Testis (tissue), 2 donors: ENCODE data around the gene CALHM6.

ENCODE experiments used
- CTCF ChIP-seq, 3 experiments: fragments of 450-650 bp in 2 of 3; fragments of 200-600 bp in 1 of 3; sonication (generic) in 1 of 3; IDR thresholded peaks; one replicate each; pipeline ENCODE4 v1.5.1; 2016 to 2019; ENCODE audit warnings: antibody characterized with exemption in 3 of 3, mild to moderate bottlenecking in 2 of 3, moderate library complexity in 1 of 3
- POLR2A ChIP-seq: fragments of 450-650 bp; IDR thresholded peaks from one replicate; pipeline ENCODE4 v1.6.1; 2017; ENCODE audit warnings: antibody characterized with exemption, mild to moderate bottlenecking, moderate library complexity

- no peak for TF ChIP-seq CTCF (IDR thresholded peaks at IDR 0.05)
- no peak for TF ChIP-seq POLR2A
Measured at GRCh38 chr6:116445102-116445501, 16.1 kb upstream of the CALHM6 start.
